NCI-H1105 (cell line): ENCODE data around the gene INPP4A.

Experiments
- DNase-seq: peaks from one replicate; lab custom pipeline; 2025; lab: John Stamatoyannopoulos, UW

The INPP4A gene

DNA sequence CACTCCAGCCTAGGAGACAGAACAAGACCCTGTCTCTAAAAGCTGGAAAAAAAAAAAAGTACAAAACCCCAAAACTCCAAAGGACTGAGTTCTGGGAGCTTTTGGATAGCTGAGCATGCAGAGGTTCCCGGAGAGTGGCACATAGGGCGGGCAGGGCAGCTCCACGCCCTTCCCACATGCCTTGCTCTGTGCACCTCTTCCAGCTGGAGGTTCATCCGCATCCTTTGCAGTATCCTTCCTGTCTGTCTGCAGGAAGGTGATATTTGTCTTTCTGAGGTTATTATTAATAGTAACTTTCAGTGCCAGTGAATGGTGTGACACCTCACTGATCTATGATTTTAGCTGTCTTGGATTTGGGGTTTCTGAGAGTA lies 70.2 kb downstream of the INPP4A start:
- DNase-seq = no peak

- DNase-seq = no peak
These were observed 70.8 kb downstream of the INPP4A start for GRCh38 chr2:98515250-98515991.

- DNase-seq = no peak
These were observed 71.9 kb downstream of the INPP4A start for GRCh38 chr2:98516571-98516970.

- no peak for DNase-seq
These were observed 73.0 kb downstream of the INPP4A start for GRCh38 chr2:98517636-98518035.

DNA sequence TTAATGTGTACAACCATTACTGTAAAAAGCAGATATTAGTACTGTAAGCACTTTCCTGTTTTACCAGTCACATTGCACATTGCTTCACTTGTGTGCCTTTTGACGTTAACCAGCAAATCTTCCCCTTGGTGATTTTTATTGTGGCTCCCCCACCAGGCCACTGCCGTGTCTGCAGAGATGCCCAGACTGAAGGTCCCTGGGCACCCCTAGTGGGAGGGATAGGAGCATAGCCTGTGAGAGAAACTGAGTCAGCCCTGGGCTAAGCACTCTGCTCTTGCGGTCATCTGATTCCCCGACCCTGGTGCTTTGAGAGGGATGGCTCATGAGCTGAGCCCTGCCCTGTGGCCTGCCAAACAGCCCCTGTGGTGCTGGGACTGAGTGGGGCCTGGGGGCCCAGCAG lies 73.4 kb downstream of the INPP4A start:
- DNase-seq = no peak

GRCh38 chr2:98519156-98519555 lies 74.5 kb downstream of the INPP4A start:
- no peak for DNase-seq

GRCh38 chr2:98519851-98520250 lies 75.2 kb downstream of the INPP4A start:
- DNase-seq = no peak

DNA sequence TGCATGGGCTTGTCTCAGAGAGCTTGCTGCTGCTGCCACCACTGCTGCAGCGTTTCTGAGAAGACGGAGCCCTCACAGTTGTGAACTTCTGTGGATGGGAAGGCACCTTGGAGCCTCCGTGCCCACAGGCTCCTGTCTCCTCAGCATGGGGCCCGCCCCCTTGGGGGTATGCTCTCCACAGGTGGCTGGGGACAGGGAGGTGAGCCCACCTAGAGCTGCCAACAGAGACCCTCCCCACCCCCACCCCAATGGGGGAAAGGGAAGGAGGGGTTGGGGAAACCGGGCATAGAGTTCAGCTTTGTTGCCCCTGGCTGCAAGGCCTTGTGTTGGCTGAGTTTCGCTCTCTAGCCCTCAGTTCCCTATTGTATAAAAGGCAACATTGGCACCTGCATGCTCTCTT lies 76.1 kb downstream of the INPP4A start:
- no peak for DNase-seq

DNA sequence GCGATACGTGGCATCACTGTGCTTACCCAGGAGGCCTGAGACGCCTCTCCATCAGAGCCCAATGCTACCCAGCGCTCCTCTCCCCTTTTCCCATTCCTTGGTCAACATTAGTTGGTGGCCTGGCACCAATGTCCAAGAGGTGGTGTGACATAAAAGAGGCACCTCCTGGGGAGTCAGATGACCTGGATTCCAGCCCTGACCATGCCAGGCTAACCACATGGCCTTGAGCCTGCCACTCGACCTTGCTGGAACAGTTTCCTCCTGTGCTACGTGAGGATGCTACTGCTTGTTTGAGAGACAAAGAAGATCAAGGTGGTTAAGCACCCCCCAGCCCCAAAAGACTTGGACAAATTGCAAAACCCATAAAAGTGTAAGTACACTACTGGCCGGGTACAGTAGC lies 76.6 kb downstream of the INPP4A start:
- no peak for DNase-seq

GRCh38 chr2:98522854-98523253 lies 78.2 kb downstream of the INPP4A start:
- DNase-seq = no peak

DNA sequence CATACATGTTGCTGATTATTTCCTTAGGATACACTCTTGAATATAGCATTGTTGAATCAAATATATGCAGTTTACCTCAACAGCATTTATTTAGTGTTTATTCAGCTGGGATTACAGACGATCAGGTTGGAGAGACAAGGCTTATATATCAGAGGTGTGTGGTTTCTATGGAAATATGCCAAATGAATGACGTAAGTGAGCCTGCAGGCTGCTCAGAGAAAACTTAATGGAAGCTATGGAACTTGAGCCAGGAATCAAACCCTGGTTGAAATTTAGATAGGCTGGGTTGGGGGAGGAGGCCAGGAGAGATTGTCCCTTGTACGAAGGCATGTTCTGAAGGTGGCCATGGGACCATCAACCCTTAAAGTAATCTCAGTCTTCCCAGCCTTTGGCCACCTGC lies 79.5 kb downstream of the INPP4A start:
- no peak for DNase-seq

DNA sequence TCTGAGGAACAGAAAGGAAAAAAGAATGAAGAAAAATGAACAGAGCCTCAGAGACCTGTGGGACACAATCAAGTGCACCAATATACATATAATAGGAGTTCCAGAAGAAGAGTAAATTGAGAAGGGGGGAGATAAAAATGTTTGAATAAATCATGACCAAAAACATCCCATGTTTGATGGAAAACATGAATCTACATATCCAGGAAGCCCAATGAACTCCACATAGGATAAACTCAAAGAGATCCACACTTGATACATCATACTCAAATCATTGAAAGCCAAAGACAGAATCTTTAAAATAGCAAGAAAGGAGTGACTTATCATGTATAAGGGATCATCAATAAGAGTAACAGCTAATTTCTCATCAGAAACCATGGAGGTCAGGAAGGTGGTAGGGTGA lies 83.7 kb downstream of the INPP4A start:
- no peak for DNase-seq

GRCh38 chr2:98530114-98530513 lies 85.5 kb downstream of the INPP4A start:
- DNase-seq = no peak

DNA sequence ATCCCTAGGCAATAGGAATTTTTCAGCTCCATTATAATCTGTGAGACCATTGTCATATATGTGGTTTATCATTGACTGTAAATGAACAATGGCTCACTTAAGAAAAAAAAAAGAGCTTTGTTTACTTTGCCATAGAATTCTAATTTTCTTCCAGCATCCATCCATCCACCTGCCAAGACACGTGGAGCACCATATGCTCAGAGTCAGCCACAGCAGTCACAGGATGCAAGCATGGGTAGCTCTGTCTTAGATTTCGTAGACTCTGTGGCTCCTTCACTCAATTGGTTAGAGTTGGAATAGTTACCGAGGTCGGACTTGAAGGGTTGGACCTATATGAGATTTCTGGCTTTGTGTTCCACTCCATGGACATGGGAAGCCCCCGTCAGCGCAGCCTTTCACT lies 88.1 kb downstream of the INPP4A start:
- DNase-seq = no peak

DNA sequence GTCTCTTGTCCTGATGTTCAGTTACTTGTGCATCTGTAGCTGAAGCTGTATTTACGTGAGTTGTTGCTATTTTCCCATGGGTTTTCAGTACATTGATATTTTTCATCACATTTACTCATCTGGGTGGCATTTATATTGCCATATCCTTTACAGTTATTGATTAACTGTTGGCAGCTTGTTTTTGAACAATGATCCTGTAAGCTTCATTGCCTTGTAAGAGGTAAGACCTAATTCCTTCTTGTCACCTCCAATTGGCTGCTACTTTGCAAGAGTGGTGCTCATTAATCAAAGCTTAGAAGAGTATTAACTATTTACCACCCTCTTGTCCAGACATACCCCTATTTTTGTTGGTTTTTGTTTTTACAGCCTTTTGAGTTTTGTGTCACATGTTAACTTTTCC lies 88.9 kb downstream of the INPP4A start:
- DNase-seq = no peak

DNA sequence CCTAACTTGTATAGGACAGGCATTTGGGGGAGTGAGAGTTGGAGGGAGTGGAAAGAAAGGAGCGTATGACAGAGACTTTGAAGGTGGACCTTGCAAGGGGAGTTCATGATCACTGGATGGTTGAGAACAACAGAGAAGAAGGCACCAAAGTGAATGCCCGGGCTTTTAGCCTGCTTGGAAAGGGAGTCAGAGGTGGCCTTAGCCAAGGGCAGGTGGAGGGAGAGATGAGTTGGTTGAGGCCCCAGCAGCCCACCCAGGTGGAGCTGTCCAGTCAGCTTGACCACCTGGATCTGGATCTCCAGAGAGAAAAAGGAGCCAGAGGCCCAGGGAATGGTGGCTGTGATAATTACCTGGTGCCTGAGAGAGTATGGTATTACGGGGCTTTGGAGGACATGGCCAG lies 90.1 kb downstream of the INPP4A start:
- DNase-seq = no peak

- no peak for DNase-seq
These were observed 91.5 kb downstream of the INPP4A start for GRCh38 chr2:98535971-98536677.

- DNase-seq = no peak
These were observed 92.9 kb downstream of the INPP4A start for GRCh38 chr2:98537390-98538126.

DNA sequence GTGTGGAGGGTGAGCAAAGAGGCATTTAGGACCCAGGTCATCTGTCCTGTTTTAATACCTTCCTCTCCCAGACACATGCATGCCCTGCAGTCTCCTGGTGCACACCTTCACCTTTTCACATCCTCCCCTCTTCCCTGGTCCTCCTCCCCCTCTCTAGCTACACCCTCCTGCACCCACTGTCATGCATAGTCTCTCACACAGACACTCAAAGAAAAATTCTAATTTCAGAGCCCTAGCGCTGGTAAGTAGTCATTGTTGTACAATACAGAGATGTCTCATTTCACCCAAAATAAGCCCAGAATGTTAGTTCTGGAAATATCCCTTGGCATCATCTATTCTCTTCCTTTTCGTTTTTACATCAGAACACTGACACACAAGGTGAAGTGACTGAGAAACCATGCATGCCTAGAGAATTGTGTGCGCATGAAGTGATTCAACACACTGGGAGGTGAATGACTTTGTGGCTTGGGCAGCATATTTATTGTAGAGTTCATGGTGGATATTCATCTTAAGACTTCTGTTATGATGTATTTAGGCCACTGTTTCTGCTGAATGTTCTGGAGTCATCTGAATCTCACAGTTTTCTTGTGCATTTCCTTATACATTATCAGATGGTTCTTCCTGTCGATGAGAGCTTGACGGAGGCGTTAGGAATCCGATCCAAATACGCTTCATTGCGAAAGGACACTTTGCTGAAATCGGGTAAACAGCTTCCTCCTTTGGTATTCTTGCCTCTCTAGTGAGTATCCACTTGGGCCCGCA lies 93.8 kb downstream of the INPP4A start:
- no peak for DNase-seq

DNA sequence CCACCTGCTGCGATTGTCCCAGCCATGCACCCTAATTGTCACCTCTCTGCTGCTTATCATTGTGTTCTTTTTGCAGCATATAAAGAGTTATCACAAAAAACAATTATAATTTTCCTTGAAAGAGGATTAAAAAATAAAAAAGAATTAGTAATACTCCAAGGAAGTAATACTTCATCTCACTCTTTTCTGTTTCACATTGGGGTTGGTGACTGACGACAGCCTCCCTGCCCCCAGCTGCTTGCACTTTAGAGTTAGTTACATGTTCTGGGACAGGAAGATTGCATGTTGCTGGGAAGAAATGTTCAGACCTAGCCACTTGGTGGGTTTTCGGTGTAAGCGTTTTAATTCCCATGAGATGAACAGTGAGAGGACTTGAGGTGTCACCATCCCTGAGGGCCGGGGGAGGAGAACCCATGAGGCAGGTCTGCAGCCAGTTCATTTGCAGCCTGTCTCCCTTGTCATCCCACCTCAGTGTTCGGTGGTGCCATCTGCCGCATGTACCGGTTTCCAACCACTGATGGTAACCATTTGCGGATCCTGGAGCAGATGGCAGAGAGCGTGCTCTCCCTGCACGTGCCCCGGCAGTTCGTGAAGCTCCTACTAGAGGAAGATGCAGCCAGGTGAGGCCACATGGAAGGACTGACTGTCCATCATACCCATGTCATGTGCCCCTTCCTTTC lies 94.5 kb downstream of the INPP4A start:
- no peak for DNase-seq

GRCh38 chr2:98540536-98540935 lies 95.9 kb downstream of the INPP4A start:
- DNase-seq = no peak

DNA sequence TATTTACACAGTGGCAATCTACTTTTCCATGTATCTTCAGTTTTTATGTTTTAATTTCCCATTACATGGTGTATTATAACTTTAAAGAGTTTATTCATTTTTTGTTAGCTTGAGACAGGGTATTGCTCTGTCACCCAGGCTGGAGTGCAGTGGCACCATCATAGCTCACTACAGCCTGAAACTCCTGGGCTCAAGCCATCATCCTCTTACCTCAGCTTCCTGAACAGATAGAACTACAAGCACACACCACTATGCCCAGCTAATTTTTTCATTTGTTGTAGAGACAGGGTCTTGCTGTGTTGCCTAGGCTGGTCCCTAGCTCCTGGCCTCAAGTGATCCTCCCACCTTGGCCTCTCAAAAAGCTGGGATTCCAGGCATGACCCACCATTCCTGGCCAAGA lies 96.8 kb downstream of the INPP4A start:
- DNase-seq = no peak
